ENCODE measurements around the gene SSUH2.

Gene SSUH2

DNA sequence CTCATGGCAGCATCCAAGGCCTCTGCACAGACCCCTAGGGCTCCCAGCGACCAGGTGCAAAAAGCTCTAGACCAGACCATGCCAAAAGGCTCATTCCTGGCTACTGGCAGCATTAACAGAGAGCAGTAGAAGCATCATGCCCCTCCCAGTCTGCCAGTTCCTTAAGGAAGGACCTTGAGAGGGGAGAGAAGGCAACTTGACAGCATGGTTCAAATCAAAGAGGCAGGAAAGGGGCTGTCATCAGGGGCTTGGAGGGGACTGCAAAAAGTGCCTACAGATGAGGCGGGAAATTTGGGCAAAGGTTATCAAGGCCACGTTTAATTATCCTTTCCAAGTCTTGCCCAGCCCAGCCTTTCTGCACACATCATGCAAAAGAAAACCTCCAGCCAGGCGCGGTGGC, 64.7 kb downstream of the SSUH2 start:
- Mint-ChIP-seq H3K36me3 (no peaks in the 10 kb centered on the region), H3K9me3 (no peaks in the 10 kb centered on the region), H3K27ac (no peak overlapping the region), H3K27me3 (peaks cover 0 to 4% of the 10 kb centered on the region in 2 donors), H3K4me3 (no peak overlapping the region), H3K4me1 (peaks cover 0 to 5% of the 10 kb centered on the region in 2 donors)
- DNase-seq (no peak), ATAC-seq (replicated peaks) (no peak)

DNA sequence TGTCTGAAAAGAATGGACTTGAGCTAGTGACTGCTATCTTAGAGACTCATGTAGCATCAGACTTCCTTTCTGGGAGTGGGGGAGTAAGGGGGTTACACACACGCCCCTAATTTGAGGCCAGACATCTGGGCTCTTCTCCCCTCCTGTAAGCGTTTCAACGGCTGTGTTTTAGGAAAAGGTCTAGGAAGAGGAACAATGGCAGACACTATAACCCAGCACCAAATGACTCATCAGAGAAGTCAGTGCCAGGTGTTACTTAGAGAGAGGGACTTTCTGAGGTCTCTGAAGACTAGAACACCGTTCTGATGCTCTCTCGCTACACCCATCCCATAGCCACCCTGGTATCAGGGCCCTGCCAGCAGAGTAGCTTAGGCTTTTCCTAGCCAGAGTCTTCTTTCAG, 65.5 kb downstream of the SSUH2 start:
- H3K4me3 Mint-ChIP-seq, result no peak overlapping the region
- H3K9me3 Mint-ChIP-seq, result no peaks in the 10 kb centered on the region
- H3K27me3 Mint-ChIP-seq, result no peaks in the 10 kb centered on the region
- peaks cover 0 to 5% of the 10 kb centered on the region in 2 donors for H3K4me1 Mint-ChIP-seq
- no peak for DNase-seq
- H3K36me3 Mint-ChIP-seq, result no peaks in the 10 kb centered on the region
- peak; percentile 56 to 79 for ATAC-seq (replicated peaks)
- H3K27ac Mint-ChIP-seq, result no peak overlapping the region

- H3K4me1 Mint-ChIP-seq, result peaks cover 0 to 5% of the 10 kb centered on the region in 2 donors
- H3K36me3 Mint-ChIP-seq, result no peaks in the 10 kb centered on the region
- ATAC-seq (replicated peaks), result no peak
- H3K4me3 Mint-ChIP-seq, result no peak overlapping the region
- no peaks in the 10 kb centered on the region for H3K9me3 Mint-ChIP-seq
- H3K27ac Mint-ChIP-seq, result no peak overlapping the region
- no peak for DNase-seq
- H3K27me3 Mint-ChIP-seq, result no peaks in the 10 kb centered on the region
Observed at GRCh38 chr3:8578282-8578681, 66.3 kb downstream of the SSUH2 start.

DNA sequence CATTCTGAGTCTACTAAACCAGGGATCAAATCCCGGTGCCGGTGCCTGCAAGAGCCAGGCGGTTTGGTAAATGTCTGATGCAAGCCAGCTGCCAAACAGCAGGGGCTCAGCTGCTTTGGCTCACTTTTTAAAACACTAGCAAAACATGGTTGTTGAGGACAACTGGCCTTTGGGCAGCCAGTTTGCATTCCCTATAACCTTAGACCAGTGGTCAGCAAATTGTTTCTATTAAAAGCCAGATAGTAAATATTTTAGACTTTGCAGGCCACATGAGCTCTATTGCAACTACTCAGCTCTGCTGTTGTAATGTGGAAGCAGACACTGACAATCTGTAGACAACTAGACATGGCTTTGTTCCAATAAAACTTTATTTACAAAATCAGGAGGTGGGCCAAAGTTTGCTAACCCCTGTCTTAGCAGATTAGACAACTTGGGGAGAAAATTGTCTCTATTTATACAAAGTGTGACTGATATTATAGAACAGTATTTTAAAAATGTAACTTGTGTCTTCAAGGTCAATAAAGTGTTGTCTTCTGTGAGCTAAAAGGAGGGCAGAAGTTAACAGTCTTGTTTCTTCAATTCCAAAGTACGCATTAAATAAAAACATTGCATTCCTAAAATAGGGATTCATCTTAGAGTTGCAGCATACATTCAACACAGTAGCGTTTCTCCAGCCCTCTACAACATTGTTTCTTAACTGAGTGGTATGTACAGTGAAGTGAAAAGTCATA, 67.6 kb downstream of the SSUH2 start:
- Mint-ChIP-seq H3K27me3 (no peaks in the 10 kb centered on the region), H3K4me1 (peaks cover 0 to 5% of the 10 kb centered on the region in 2 donors), H3K36me3 (no peaks in the 10 kb centered on the region), H3K9me3 (no peaks in the 10 kb centered on the region), H3K4me3 (no peak overlapping the region), H3K27ac (no peak overlapping the region)
- ATAC-seq (replicated peaks) (no peak), DNase-seq (no peak)

DNA sequence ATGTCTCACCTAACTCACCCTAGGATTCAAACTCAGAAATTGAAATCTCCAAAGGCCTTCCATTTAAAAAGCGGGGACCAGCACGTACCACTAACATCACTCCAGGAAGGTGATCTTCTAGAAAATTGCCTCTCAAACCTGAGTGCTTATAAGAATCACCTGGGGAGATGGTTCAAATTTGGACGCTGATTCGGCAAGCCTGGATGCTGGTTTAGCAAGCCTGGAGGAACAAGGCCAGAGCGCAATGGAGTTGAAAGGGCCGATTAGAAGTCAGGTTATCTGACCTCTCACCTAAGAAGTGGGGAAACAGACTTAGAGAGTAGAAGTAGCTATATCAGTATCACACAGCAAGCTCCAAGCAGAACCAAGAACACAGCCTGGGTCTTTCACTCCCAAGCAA, 68.2 kb downstream of the SSUH2 start:
- no peak overlapping the region for H3K27ac Mint-ChIP-seq
- no peaks in the 10 kb centered on the region for H3K36me3 Mint-ChIP-seq
- H3K9me3 Mint-ChIP-seq, result no peaks in the 10 kb centered on the region
- H3K27me3 Mint-ChIP-seq, result no peaks in the 10 kb centered on the region
- no peak for DNase-seq
- no peak overlapping the region for H3K4me3 Mint-ChIP-seq
- ATAC-seq (replicated peaks), result no peak
- H3K4me1 Mint-ChIP-seq, result peaks cover 0 to 7% of the 10 kb centered on the region in 2 donors

- ATAC-seq (replicated peaks), result no peak
- Mint-ChIP-seq H3K4me3 (no peak overlapping the region), H3K27ac (no peak overlapping the region), H3K27me3 (peaks cover 0 to 1% of the 10 kb centered on the region in 2 donors), H3K4me1 (peaks cover 1 to 11% of the 10 kb centered on the region in 2 donors), H3K9me3 (no peaks in the 10 kb centered on the region), H3K36me3 (no peaks in the 10 kb centered on the region)
- DNase-seq, result no peak
Observed at GRCh38 chr3:8575364-8576104, 69.1 kb downstream of the SSUH2 start.

DNA sequence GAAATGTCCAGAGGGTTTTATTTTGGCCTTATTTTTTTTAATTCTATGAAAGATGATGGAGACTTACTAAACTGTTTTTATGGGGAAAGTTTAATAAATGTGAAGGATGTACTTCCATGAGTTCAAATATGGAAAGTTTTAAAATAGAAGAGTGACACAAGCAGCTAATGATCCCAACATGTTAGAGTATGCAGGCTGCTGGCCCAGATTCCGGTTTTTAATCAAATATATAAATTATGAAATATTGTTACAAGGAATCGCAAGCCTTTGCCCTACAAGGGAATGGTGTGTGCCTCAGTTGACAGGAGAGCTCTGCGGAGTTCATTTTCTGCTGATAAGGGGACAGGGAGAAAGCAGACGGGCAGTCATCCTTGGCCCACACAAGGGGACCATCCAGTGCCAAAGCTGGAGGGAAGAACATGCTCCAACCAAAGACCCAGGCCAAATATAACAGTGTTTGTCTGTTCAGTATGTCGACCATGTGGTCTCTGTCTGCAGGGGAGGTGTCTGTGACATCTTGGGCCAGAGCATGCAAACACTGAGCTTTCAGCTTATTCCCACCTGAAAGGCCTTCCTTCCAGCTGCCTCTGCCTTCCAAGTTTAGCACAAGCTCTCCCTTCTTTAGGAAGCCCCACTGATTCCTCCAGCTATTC, 69.8 kb downstream of the SSUH2 start:
- no peak overlapping the region for H3K27ac Mint-ChIP-seq
- ATAC-seq (replicated peaks), result no peak
- no peak for DNase-seq
- H3K4me1 Mint-ChIP-seq, result peaks cover 1 to 11% of the 10 kb centered on the region in 2 donors
- peaks cover 0 to 4% of the 10 kb centered on the region in 2 donors for H3K27me3 Mint-ChIP-seq
- no peaks in the 10 kb centered on the region for H3K36me3 Mint-ChIP-seq
- peaks cover 0 to under 1% of the 10 kb centered on the region in 2 donors for H3K9me3 Mint-ChIP-seq
- no peak overlapping the region for H3K4me3 Mint-ChIP-seq

DNA sequence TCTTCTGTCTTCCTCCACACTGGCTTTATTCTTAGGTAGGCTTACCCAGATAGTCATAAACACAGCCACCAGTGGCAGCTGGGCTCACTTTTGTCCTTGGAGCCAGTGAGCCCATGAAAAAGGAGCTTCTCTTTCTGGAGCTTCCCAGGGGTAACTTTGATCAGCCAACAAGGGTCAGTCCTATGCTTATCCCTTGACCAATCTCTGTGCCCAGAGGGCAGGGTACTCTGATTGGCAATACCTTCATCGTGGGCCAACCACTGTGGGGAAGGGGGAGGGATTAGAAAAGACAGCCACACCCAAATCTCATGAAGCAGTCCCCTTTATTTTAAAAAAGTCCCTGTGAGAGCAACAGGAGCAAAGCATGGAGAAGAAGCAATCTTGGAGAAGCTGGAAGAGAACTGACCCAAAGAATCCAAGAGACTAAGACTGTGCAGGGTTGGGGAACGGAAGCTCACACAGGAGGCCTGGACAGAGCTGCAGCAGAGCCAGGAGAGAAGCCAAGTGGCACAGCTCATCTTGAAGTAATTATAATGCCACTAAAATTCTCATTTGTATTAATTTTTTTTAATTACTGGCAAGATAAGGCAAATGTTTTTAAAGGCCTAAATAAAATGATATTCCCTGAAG, 70.4 kb downstream of the SSUH2 start:
- no peak overlapping the region for H3K27ac Mint-ChIP-seq
- H3K27me3 Mint-ChIP-seq, result peaks cover 0 to 4% of the 10 kb centered on the region in 2 donors
- no peak for DNase-seq
- H3K4me3 Mint-ChIP-seq, result no peak overlapping the region
- H3K9me3 Mint-ChIP-seq, result peaks cover 0 to 2% of the 10 kb centered on the region in 2 donors
- peaks cover 1 to 9% of the 10 kb centered on the region in 2 donors for H3K4me1 Mint-ChIP-seq
- H3K36me3 Mint-ChIP-seq, result no peaks in the 10 kb centered on the region
- ATAC-seq (replicated peaks), result no peak

- Mint-ChIP-seq H3K27me3 (peaks cover 0 to 4% of the 10 kb centered on the region in 2 donors), H3K9me3 (peaks cover 0 to 2% of the 10 kb centered on the region in 2 donors), H3K27ac (no peak overlapping the region), H3K4me3 (no peak overlapping the region), H3K4me1 (peaks cover 1 to 5% of the 10 kb centered on the region in 2 donors), H3K36me3 (no peaks in the 10 kb centered on the region)
- no peak for ATAC-seq (replicated peaks)
- no peak for DNase-seq
Observed at GRCh38 chr3:8573342-8573926, 71.2 kb downstream of the SSUH2 start.

- Mint-ChIP-seq H3K9me3 (peaks cover 0 to 2% of the 10 kb centered on the region in 2 donors), H3K27me3 (peaks cover 0 to 4% of the 10 kb centered on the region in 2 donors), H3K36me3 (no peaks in the 10 kb centered on the region), H3K4me3 (no peak overlapping the region), H3K27ac (no peak overlapping the region), H3K4me1 (peaks cover 1 to 5% of the 10 kb centered on the region in 2 donors)
- ATAC-seq (replicated peaks) (no peak), DNase-seq (no peak)
Observed at GRCh38 chr3:8571256-8571655, 73.3 kb downstream of the SSUH2 start.
